ENCODE data around the gene MARCKS.

The MARCKS gene

GRCh38 chr6:113856625-113857555 is at the start of gene MARCKS:
TSS of gene MARCKS (plus strand) at chr6:113857345. CDS start at chr6:113857746, 401 bp downstream.
- peak within 1 kb of the TSS; percentile 95 for H3K27ac ChIP-seq
- no peaks in the 10 kb centered on the region for H3K9me3 ChIP-seq
- peak; percentile 29 for TF ChIP-seq CTCF (IDR thresholded peaks at IDR 0.05)
- H3K27me3 ChIP-seq, result no peaks in the 10 kb centered on the region
- H3K4me3 ChIP-seq (ENCODE audit: low read depth in 1 of 2, low read length in 1 of 2), result peak within 1 kb of the TSS; percentile 98
- no peaks in the 10 kb centered on the region for H3K36me3 ChIP-seq
- H3K4me1 ChIP-seq (ENCODE audit: control insufficient read depth in 1 of 2, insufficient read depth in 1 of 2, low read depth in 1 of 2, low read length in 1 of 2), result peaks cover 28 to 43% of the 10 kb centered on the region in 2 experiments

- Histone ChIP-seq H3K36me3 (no peaks in the 10 kb centered on the region), H3K4me3 (ENCODE audit: low read depth in 1 of 2, low read length in 1 of 2) (peak overlapping the region; percentile 37 to 39), H3K27ac (peak overlapping the region; percentile 85), H3K4me1 (ENCODE audit: control insufficient read depth in 1 of 2, insufficient read depth in 1 of 2, low read depth in 1 of 2, low read length in 1 of 2) (peaks cover 21 to 26% of the 10 kb centered on the region in 2 experiments), H3K9me3 (no peaks in the 10 kb centered on the region), H3K27me3 (no peaks in the 10 kb centered on the region)
- no peak for TF ChIP-seq CTCF (IDR thresholded peaks at IDR 0.05)
Measured at GRCh38 chr6:113809826-113810225, 47.3 kb upstream of the MARCKS start.

- Histone ChIP-seq H3K36me3 (no peaks in the 10 kb centered on the region), H3K27ac (no peak overlapping the region), H3K4me1 (ENCODE audit: control insufficient read depth in 1 of 2, insufficient read depth in 1 of 2, low read depth in 1 of 2, low read length in 1 of 2) (peaks cover 21 to 26% of the 10 kb centered on the region in 2 experiments), H3K9me3 (no peaks in the 10 kb centered on the region), H3K27me3 (no peaks in the 10 kb centered on the region), H3K4me3 (ENCODE audit: low read depth in 1 of 2, low read length in 1 of 2) (no peak overlapping the region)
- no peak for TF ChIP-seq CTCF (IDR thresholded peaks at IDR 0.05)
Measured at GRCh38 chr6:113813142-113813541, 44.0 kb upstream of the MARCKS start.

GRCh38 chr6:113818578-113818977 is 38.6 kb upstream of the MARCKS start:
- Histone ChIP-seq H3K27ac (no peak overlapping the region), H3K4me1 (ENCODE audit: control insufficient read depth in 1 of 2, insufficient read depth in 1 of 2, low read depth in 1 of 2, low read length in 1 of 2) (no peaks in the 10 kb centered on the region), H3K27me3 (no peaks in the 10 kb centered on the region), H3K36me3 (no peaks in the 10 kb centered on the region), H3K9me3 (no peaks in the 10 kb centered on the region), H3K4me3 (ENCODE audit: low read depth in 1 of 2, low read length in 1 of 2) (no peak overlapping the region)
- TF ChIP-seq CTCF (IDR thresholded peaks at IDR 0.05), result no peak

GRCh38 chr6:113819169-113819830 is 37.8 kb upstream of the MARCKS start:
- Histone ChIP-seq H3K9me3 (no peaks in the 10 kb centered on the region), H3K36me3 (no peaks in the 10 kb centered on the region)

More at GRCh38 chr6:113819169-113819830, 37.8 kb upstream of the MARCKS start:
- TF ChIP-seq CTCF (IDR thresholded peaks at IDR 0.05), result no peak
- H3K4me3 ChIP-seq (ENCODE audit: low read depth in 1 of 2, low read length in 1 of 2), result no peak overlapping the region
- H3K27ac ChIP-seq, result no peak overlapping the region
- no peaks in the 10 kb centered on the region for H3K4me1 ChIP-seq (ENCODE audit: control insufficient read depth in 1 of 2, insufficient read depth in 1 of 2, low read depth in 1 of 2, low read length in 1 of 2)
- H3K27me3 ChIP-seq, result no peaks in the 10 kb centered on the region

All from neutrophil (primary cell).